HepG2 (cell line): ENCODE data around the gene REEP2. TPM values are rescaled to one million over a fixed set of nuclear protein-coding genes. Genes with fewer than 3 reads are reported as not detected.

Experiments used
- AFF4 ChIP-seq: sonication (generic); formaldehyde crosslinking; IDR thresholded peaks from 2 replicates; pipeline ENCODE4 v1.4.0; 2020; ENCODE audit warnings: missing genetic modification reagents
- AHR ChIP-seq: IDR thresholded peaks from 2 replicates; pipeline ENCODE4 v1.6.1; 2018; ENCODE audit warnings: missing genetic modification reagents, missing compliant biosample characterization
- E2F2 ChIP-seq: sonication (generic); formaldehyde crosslinking; IDR thresholded peaks from 2 replicates; pipeline ENCODE4 v1.4.0; 2020; ENCODE audit warnings: missing genetic modification reagents, borderline replicate concordance
- ETV5 ChIP-seq: IDR thresholded peaks from 2 replicates; pipeline ENCODE4 v1.6.1; 2018; ENCODE audit warnings: missing biosample characterization, missing genetic modification reagents, inconsistent platforms, borderline replicate concordance
- GATAD2A ChIP-seq: IDR thresholded peaks from 2 replicates; pipeline ENCODE4 v1.6.1; 2016
- HNRNPK ChIP-seq: fragments of 200-400 bp; formaldehyde crosslinking; IDR thresholded peaks from 2 replicates; pipeline ENCODE4 v1.6.1; 2018; ENCODE audit warnings: low read length, low read depth, moderate library complexity, mild to moderate bottlenecking; ENCODE audit not compliant: poor library complexity, severe bottlenecking
- IRF2 ChIP-seq: IDR thresholded peaks from 2 replicates; pipeline ENCODE4 v1.6.1; 2018; ENCODE audit warnings: missing genetic modification reagents, missing compliant biosample characterization
- JUN ChIP-seq: sonication (generic); formaldehyde crosslinking; IDR thresholded peaks from 2 replicates; pipeline ENCODE4 v1.4.0; 2020; ENCODE audit warnings: mild to moderate bottlenecking, missing genetic modification reagents
- KLF12 ChIP-seq: sonication (generic); formaldehyde crosslinking; IDR thresholded peaks from 2 replicates; pipeline ENCODE4 v1.4.0; 2020; ENCODE audit warnings: missing genetic modification reagents, borderline replicate concordance
- KLF9 ChIP-seq: IDR thresholded peaks from 2 replicates; pipeline ENCODE4 v1.6.1; 2016; ENCODE audit warnings: low read depth
- KMT2B ChIP-seq: IDR thresholded peaks from 2 replicates; pipeline ENCODE4 v1.6.1; 2016; ENCODE audit warnings: missing genetic modification reagents, missing compliant biosample characterization
- MIER3 ChIP-seq: IDR thresholded peaks from 2 replicates; pipeline ENCODE4 v1.6.1; 2016; ENCODE audit warnings: missing compliant biosample characterization, borderline replicate concordance
- MTF1 ChIP-seq: sonication (generic); formaldehyde crosslinking; IDR thresholded peaks from 2 replicates; pipeline ENCODE4 v1.5.0; 2020; ENCODE audit warnings: missing genetic modification reagents
- NFATC3 ChIP-seq: sonication (generic); formaldehyde crosslinking; IDR thresholded peaks from 2 replicates; pipeline ENCODE4 v1.5.1; 2020; ENCODE audit warnings: mild to moderate bottlenecking, missing genetic modification reagents
- NFRKB ChIP-seq: fragments of 450-650 bp; IDR thresholded peaks from 2 replicates; pipeline ENCODE4 v1.6.1; 2017
- PITX1 ChIP-seq: sonication (generic); formaldehyde crosslinking; IDR thresholded peaks from 2 replicates; pipeline ENCODE4 v1.5.1; 2020; ENCODE audit warnings: mild to moderate bottlenecking, missing genetic modification reagents
- SMAD9 ChIP-seq: sonication (generic); formaldehyde crosslinking; IDR thresholded peaks from 2 replicates; pipeline ENCODE4 v1.5.1; 2020; ENCODE audit warnings: mild to moderate bottlenecking, missing genetic modification reagents
- SPEN ChIP-seq: sonication (generic); formaldehyde crosslinking; IDR thresholded peaks from 2 replicates; pipeline ENCODE4 v1.5.1; 2020; ENCODE audit warnings: low read depth, mild to moderate bottlenecking, missing genetic modification reagents
- ZBTB26 ChIP-seq: IDR thresholded peaks from 2 replicates; pipeline ENCODE4 v1.6.1; 2016; ENCODE audit warnings: missing compliant biosample characterization, missing genetic modification reagents, borderline replicate concordance
- ZNF205 ChIP-seq: IDR thresholded peaks from 2 replicates; pipeline ENCODE4 v1.6.1; 2018; ENCODE audit warnings: missing biosample characterization, missing genetic modification reagents
- ZNF512 ChIP-seq: sonication (generic); formaldehyde crosslinking; IDR thresholded peaks from 2 replicates; pipeline ENCODE4 v1.4.0; 2020; ENCODE audit warnings: mild to moderate bottlenecking, missing genetic modification reagents
- ZNF703 ChIP-seq: sonication (generic); formaldehyde crosslinking; IDR thresholded peaks from 2 replicates; pipeline ENCODE4 v1.5.1; 2020; ENCODE audit warnings: missing genetic modification reagents, mild to moderate bottlenecking, moderate library complexity, borderline replicate concordance
- ZNF773 ChIP-seq: sonication (generic); formaldehyde crosslinking; IDR thresholded peaks from 2 replicates; pipeline ENCODE4 v1.4.0; 2020; ENCODE audit warnings: missing genetic modification reagents, borderline replicate concordance
- ZNF788 ChIP-seq: sonication (generic); formaldehyde crosslinking; IDR thresholded peaks from 2 replicates; pipeline ENCODE4 v1.5.0; 2020; ENCODE audit warnings: mild to moderate bottlenecking, missing genetic modification reagents, borderline replicate concordance
- polyA plus RNA-seq, 8 experiments: library from polyadenylated mRNA; depleted of rRNA in 3 of 8; stranded (reverse) in 7 of 8; unstranded in 1 of 8; fragments of >200 nt; fragmentation: Illumina TruSeq in 4 of 8; extraction: Trizol in 4 of 8; gene quantifications; 2 replicates each; pipeline versions ENCODE4 v1.2.1 to v1.2.3, GENCODE V29; 2011 to 2016; ENCODE audit warnings: low read depth in 4 of 8, missing spikeins in 1 of 8, mixed read lengths in 1 of 8; ENCODE audit not compliant: insufficient read depth in 1 of 8
- total RNA-seq, 5 experiments: library from RNA; depleted of rRNA; stranded (reverse); fragments of >200 nt; fragmentation: Illumina TruSeq; extraction: Trizol; gene quantifications; 2 replicates each; pipeline ENCODE4 v1.2.3, GENCODE V29; 2016; ENCODE audit warnings: low read depth in 1 of 5

Gene REEP2
- total and polyA plus RNA-seq, 2 of the 13 experiments (the other 11 are each of a cell fraction or from before 2014, with no cell fraction given): 5.3 to 7.8 TPM

- TF ChIP-seq AFF4 (CRISPR knock-in tag): no peak
- TF ChIP-seq ZNF773: 0 out of 2 replicates have a peak, but pooled peaks have one; percentile 64
- 0 out of 2 replicates have a peak, but pooled peaks have one; percentile 31 for TF ChIP-seq MIER3 (CRISPR knock-in tag)
- no peak for TF ChIP-seq MTF1
- no peak for TF ChIP-seq NFATC3
- TF ChIP-seq IRF2 (CRISPR knock-in tag): peak; percentile 43; the same call in 1 of the 2 replicates
- no peak; the same call in 1 of the 2 replicates for TF ChIP-seq JUN (CRISPR knock-in tag)
- TF ChIP-seq SMAD9 (CRISPR knock-in tag): 0 out of 2 replicates have a peak, but pooled peaks have one; percentile 63
- TF ChIP-seq KMT2B (CRISPR knock-in tag): peak; percentile 51; the same call in 1 of the 2 replicates
- TF ChIP-seq ETV5: peak; percentile 75; the same call in 1 of the 2 replicates
- TF ChIP-seq HNRNPK: no peak
- TF ChIP-seq KLF12 (CRISPR knock-in tag): no peak
- TF ChIP-seq ZNF703 (CRISPR knock-in tag): no peak
- peak; percentile 49 for TF ChIP-seq SPEN (CRISPR knock-in tag)
- no peak for TF ChIP-seq ZNF512 (CRISPR knock-in tag)
- no peak for TF ChIP-seq AHR (CRISPR knock-in tag)
- TF ChIP-seq KLF9 (CRISPR knock-in tag): no peak
- TF ChIP-seq ZBTB26 (CRISPR knock-in tag): peak; percentile 70; the same call in 1 of the 2 replicates
- TF ChIP-seq E2F2 (CRISPR knock-in tag): no peak
- no peak for TF ChIP-seq ZNF205 (CRISPR knock-in tag)
- peak; percentile 54; the same call in 1 of the 2 replicates for TF ChIP-seq ZNF788 (CRISPR knock-in tag)
- TF ChIP-seq NFRKB: no peak
- TF ChIP-seq PITX1 (CRISPR knock-in tag): peak; percentile 38; the same call in 1 of the 2 replicates
- TF ChIP-seq GATAD2A (CRISPR knock-in tag): no peak; the same call in 1 of the 2 replicates
Observed at GRCh38 chr5:138459311-138459933, 20.6 kb downstream of the REEP2 start (continued).
